Keratinocyte (primary cell): ENCODE data around the gene ACBD6.

Source experiments
- EZH2 ChIP-seq: IDR thresholded peaks from one replicate; pipeline ENCODE4 v1.6.1; 2012; ENCODE audit warnings: inconsistent platforms, mild to moderate bottlenecking, low read length, moderate library complexity
- TF ChIP-seq, protein P1 (sequence below), 3 experiments: IDR thresholded peaks in 1 of 3; conservative IDR thresholded peaks in 1 of 3; optimal IDR thresholded peaks in 1 of 3; 2 replicates in 2 of 3; 3 replicates in 1 of 3; pipeline versions ENCODE3 to v1.5.1; 2011; ENCODE audit warnings: low read length in 3 of 3, mild to moderate bottlenecking in 3 of 3, moderate library complexity in 2 of 3, control low read depth in 1 of 3, inconsistent platforms in 1 of 3; ENCODE audit not compliant: insufficient read depth in 2 of 3; ENCODE audit errors: extremely low read depth in 1 of 3

DNA sequence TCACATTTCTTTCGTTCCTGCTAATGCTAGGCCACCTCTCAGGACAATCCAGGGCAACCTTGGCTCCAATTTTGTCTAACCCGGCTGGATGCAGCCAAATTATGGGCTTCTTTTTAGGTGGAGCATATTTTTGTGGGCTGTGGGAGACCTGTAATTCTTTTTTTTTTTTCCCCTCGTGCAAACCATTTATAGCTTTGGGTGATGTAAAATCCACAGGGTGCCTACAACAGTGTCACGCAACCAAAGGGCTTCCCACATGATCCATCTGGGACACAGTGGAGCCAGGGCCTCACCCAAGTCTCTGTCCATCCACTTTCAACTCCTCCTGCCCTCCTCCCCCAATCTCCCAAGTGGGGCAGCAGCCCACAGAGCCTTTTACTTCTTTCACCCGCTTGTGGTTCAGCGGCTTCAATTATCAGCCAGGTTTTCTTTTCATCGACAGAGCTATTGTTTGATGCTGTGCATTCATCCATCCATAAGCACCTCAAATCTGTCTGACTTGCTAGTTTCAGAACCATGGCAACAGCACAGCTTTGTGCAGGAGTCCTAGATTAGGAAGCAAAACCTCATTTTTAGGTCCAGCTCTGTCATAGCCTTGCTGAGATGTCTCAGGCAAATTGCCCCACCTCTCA, 46.4 kb upstream of the ACBD6 start:
- TF ChIP-seq, protein P1, sequence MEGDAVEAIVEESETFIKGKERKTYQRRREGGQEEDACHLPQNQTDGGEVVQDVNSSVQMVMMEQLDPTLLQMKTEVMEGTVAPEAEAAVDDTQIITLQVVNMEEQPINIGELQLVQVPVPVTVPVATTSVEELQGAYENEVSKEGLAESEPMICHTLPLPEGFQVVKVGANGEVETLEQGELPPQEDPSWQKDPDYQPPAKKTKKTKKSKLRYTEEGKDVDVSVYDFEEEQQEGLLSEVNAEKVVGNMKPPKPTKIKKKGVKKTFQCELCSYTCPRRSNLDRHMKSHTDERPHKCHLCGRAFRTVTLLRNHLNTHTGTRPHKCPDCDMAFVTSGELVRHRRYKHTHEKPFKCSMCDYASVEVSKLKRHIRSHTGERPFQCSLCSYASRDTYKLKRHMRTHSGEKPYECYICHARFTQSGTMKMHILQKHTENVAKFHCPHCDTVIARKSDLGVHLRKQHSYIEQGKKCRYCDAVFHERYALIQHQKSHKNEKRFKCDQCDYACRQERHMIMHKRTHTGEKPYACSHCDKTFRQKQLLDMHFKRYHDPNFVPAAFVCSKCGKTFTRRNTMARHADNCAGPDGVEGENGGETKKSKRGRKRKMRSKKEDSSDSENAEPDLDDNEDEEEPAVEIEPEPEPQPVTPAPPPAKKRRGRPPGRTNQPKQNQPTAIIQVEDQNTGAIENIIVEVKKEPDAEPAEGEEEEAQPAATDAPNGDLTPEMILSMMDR (optimal IDR thresholded peaks at IDR 0.05 in 1 of 3, IDR thresholded peaks at IDR 0.05 in 1 of 3, conservative IDR thresholded peaks at IDR 0.05 in 1 of 3; ENCODE audit: extremely low read depth in 1 of 3, insufficient read depth in 2 of 3, low read length in 3 of 3) = no peak
- no peak for TF ChIP-seq EZH2
